NCI-H1092 treated with DMSO at 0.1 percent for 48 hours (cell line): Measurements from ENCODE around the gene BTC.
"Not testable (repeated sequence)": the region's sequence is repeated elsewhere in the genome, so short reads cannot be mapped to it uniquely, and the experiment has no call there.

Experiments used
- DNase-seq: peaks from one replicate; lab custom pipeline; 2025; lab: John Stamatoyannopoulos, UW

BTC gene

GRCh38 chr4:74757136-74757535 lies 37.2 kb downstream of the BTC start:
- no peak for DNase-seq

GRCh38 chr4:74755486-74755885 lies 38.8 kb downstream of the BTC start:
- DNase-seq = no peak

- DNase-seq = no peak
Measured at GRCh38 chr4:74754218-74754617, 40.1 kb downstream of the BTC start.

GRCh38 chr4:74752798-74753197 lies 41.5 kb downstream of the BTC start:
- DNase-seq = no peak

GRCh38 chr4:74751856-74752255 lies 42.5 kb downstream of the BTC start:
- no peak for DNase-seq

- no peak for DNase-seq
Measured at GRCh38 chr4:74751247-74751646, 43.1 kb downstream of the BTC start.

- DNase-seq = no peak
Measured at GRCh38 chr4:74742185-74742584, 52.1 kb downstream of the BTC start.

GRCh38 chr4:74738464-74739143 lies 55.7 kb downstream of the BTC start:
- DNase-seq = no peak

GRCh38 chr4:74734995-74735394 lies 59.3 kb downstream of the BTC start:
- DNase-seq = no peak

- no peak for DNase-seq
Measured at GRCh38 chr4:74733756-74734155, 60.6 kb downstream of the BTC start.

GRCh38 chr4:74724979-74725378 lies 69.3 kb downstream of the BTC start:
- no peak for DNase-seq

- no peak for DNase-seq
Measured at GRCh38 chr4:74716436-74716765, 77.9 kb downstream of the BTC start.

GRCh38 chr4:74715706-74716435 lies 78.5 kb downstream of the BTC start:
- DNase-seq = no peak

GRCh38 chr4:74714611-74715130 lies 79.7 kb downstream of the BTC start:
- no peak for DNase-seq

- not testable (repeated sequence) for DNase-seq
Measured at GRCh38 chr4:74708135-74708534, 86.2 kb downstream of the BTC start.
